PC-9 (cell line): ENCODE data around the gene GPATCH1. TPM values are rescaled to one million over a fixed set of nuclear protein-coding genes. Genes with fewer than 3 reads are reported as not detected.

ENCODE experiments used
- Bru-seq: library from RNA; stranded (reverse); fragments of 400-500 nt; gene quantifications from one replicate; lab custom pipeline; 2021; lab: Mats Ljungman, UMichigan
- BruChase-seq, 2 experiments: library from RNA; stranded (reverse); fragments of 400-500 nt; gene quantifications; one replicate each; lab custom pipeline; 2021; lab: Mats Ljungman, UMichigan
- BruUV-seq: library from RNA; stranded (reverse); fragments of 400-500 nt; replicated peaks from 2 replicates; lab custom pipeline; 2021; lab: Mats Ljungman, UMichigan
- CTCF ChIA-PET: fragments of 300-600 bp; sonication (Branson Sonifier 250); formaldehyde crosslinking; loops from one replicate; lab custom pipeline; 2022; ENCODE audit warnings: antibody characterized with exemption; lab: Charles Lee
- POLR2A ChIA-PET: fragments of 300-600 bp; sonication (Branson Sonifier 250); formaldehyde crosslinking; loops from one replicate; lab custom pipeline; 2022; ENCODE audit warnings: antibody characterized with exemption; ENCODE audit not compliant: unreplicated experiment; lab: Charles Lee
- DNase-seq, 2 experiments: peaks; one replicate each; pipeline versions ENCODE4 v3.0.0 to v3.0.0-alpha.2; 2015 to 2022; ENCODE audit warnings: mixed read lengths in 1 of 2
- H2AFZ ChIP-seq: fragments of 200-600 bp; sonication (generic); 2 replicates; pipeline ENCODE4 v1.8.1; 2017; ENCODE audit warnings: antibody characterized with exemption
- H3F3A ChIP-seq: fragments of 200-600 bp; sonication (generic); 2 replicates; pipeline ENCODE4 v1.8.1; 2017; ENCODE audit warnings: antibody characterized with exemption, mild to moderate bottlenecking, low read depth; ENCODE audit not compliant: insufficient read depth
- H3K27ac ChIP-seq: fragments of 200-600 bp; sonication (generic); 2 replicates; pipeline ENCODE4 v1.6.1; 2016; ENCODE audit warnings: mixed run types
- H3K27me3 ChIP-seq: fragments of 200-600 bp; sonication (generic); 2 replicates; pipeline ENCODE4 v1.6.1; 2016; ENCODE audit warnings: low read depth, mixed run types; ENCODE audit not compliant: insufficient read depth
- H3K36me3 ChIP-seq: fragments of 200-600 bp; sonication (generic); 2 replicates; pipeline ENCODE4 v1.6.1; 2016; ENCODE audit warnings: low read depth, mixed run types
- H3K4me1 ChIP-seq: fragments of 200-600 bp; sonication (generic); replicated peaks from 2 replicates; pipeline ENCODE4 v1.6.1; 2016; ENCODE audit warnings: mixed run types; ENCODE audit not compliant: insufficient read depth
- H3K4me2 ChIP-seq: fragments of 200-600 bp; sonication (generic); 2 replicates; pipeline ENCODE4 v1.6.1; 2017; ENCODE audit warnings: mixed run types
- H3K4me3 ChIP-seq: fragments of 200-600 bp; sonication (generic); 2 replicates; pipeline ENCODE4 v1.6.1; 2016; ENCODE audit warnings: mixed run types
- H3K79me2 ChIP-seq: fragments of 200-600 bp; sonication (generic); 2 replicates; pipeline ENCODE4 v1.6.1; 2017; ENCODE audit warnings: low read depth, mixed run types
- H3K9me2 ChIP-seq: fragments of 200-600 bp; sonication (generic); 2 replicates; pipeline ENCODE4 v1.8.1; 2017; ENCODE audit warnings: mild to moderate bottlenecking; ENCODE audit not compliant: insufficient read depth
- H3K9me3 ChIP-seq: fragments of 200-600 bp; sonication (generic); 2 replicates; pipeline ENCODE4 v1.8.1; 2016; ENCODE audit warnings: low read depth; ENCODE audit not compliant: insufficient read depth
- H4K20me1 ChIP-seq: fragments of 200-600 bp; sonication (generic); 2 replicates; pipeline ENCODE4 v1.8.1; 2017; ENCODE audit not compliant: insufficient read depth
- EZH2 ChIP-seq: fragments of 200-600 bp; sonication (generic); IDR thresholded peaks from 2 replicates; pipeline ENCODE4 v1.8.0; 2017; ENCODE audit warnings: antibody characterized with exemption, low read depth
- intact Hi-C: fragments of 100-400 bp; cut with micrococcal nuclease; formaldehyde crosslinking; loops from one replicate; pipeline ENCODE4 v1.10.0; 2022; ENCODE audit not compliant: unreplicated experiment
- long read RNA-seq: library from polyadenylated mRNA; stranded (forward); transcript quantifications from one replicate; pipeline ENCODE4 v2.0.0, GENCODE V29; 2022
- total RNA-seq: library from RNA; stranded (reverse); gene quantifications from 2 replicates; pipeline ENCODE4 v1.2.3, GENCODE V29; 2021
- TF ChIP-seq, protein P1 (sequence below): fragments of 200-600 bp; sonication (generic); conservative IDR thresholded peaks from 2 replicates; pipeline ENCODE4 v1.6.1; 2017; ENCODE audit warnings: mixed run types, antibody characterized with exemption, mild to moderate bottlenecking, moderate library complexity

The GPATCH1 gene
- total RNA-seq (11.0 and 12.4 TPM in 2 replicates), Bru-seq, nascent RNA (percentile 60 among the genes with signal in this experiment), BruChase-seq, experiment 1, labeled RNA remaining after a 2-hour chase (percentile 57 among the genes with signal in this experiment), BruChase-seq, experiment 2, labeled RNA remaining after a 6-hour chase (percentile 63 among the genes with signal in this experiment)
- long read RNA-seq, transcript GPATCH1-201 (20 exons, 3,492 nt), result major isoform, 17 of 20 reads
- long read RNA-seq, partial matches to known transcripts, result 1 of 20 reads
- long read RNA-seq, other reads (novel, unspliced or antisense), result 2 of 20 reads

GRCh38 chr19:33080761-33081681, at the start of gene GPATCH1:
GPATCH1 (plus strand) TSS chr19:33081181; CDS start chr19:33081194, 13 bp downstream.
- Histone ChIP-seq H3K9me2 (no peaks in the 10 kb centered on the region), H3K27ac (no peak within 1 kb of the TSS), H3K4me1 (peaks cover 30% of the 10 kb centered on the region), H3K36me3 (no peaks in the 10 kb centered on the region), H4K20me1 (no peaks in the 10 kb centered on the region), H3K4me3 (peak within 1 kb of the TSS; percentile 86), H3K4me2 (peak within 1 kb of the TSS; percentile 97), H3F3A (peaks cover 16% of the 10 kb centered on the region), H3K79me2 (peaks cover 19% of the 10 kb centered on the region), H2AFZ (peak within 1 kb of the TSS; percentile 98), H3K27me3 (no peaks in the 10 kb centered on the region), H3K9me3 (no peaks in the 10 kb centered on the region)
- BruUV-seq, result no TSS peak
- ChIA-PET CTCF (interaction anchor here (0.5 to 0.7 kb wide), 2 partner anchors 25 to 102 kb away, joined by 3 to 8 read pairs; no protein-coding TSS in a partner anchor), POLR2A (interaction anchor here (0.6 to 0.7 kb wide), 4 partner anchors 18 to 409 kb away, joined by 3 to 5 read pairs (median 4); no protein-coding TSS in a partner anchor)
- intact Hi-C loops, result loop anchor here (1.0 kb wide), 1 partner anchor 17 kb away; no protein-coding TSS in a partner anchor
- DNase-seq, result peak; percentile 69 to 86
- TF ChIP-seq EZH2, result no peak
- TF ChIP-seq, protein P1, sequence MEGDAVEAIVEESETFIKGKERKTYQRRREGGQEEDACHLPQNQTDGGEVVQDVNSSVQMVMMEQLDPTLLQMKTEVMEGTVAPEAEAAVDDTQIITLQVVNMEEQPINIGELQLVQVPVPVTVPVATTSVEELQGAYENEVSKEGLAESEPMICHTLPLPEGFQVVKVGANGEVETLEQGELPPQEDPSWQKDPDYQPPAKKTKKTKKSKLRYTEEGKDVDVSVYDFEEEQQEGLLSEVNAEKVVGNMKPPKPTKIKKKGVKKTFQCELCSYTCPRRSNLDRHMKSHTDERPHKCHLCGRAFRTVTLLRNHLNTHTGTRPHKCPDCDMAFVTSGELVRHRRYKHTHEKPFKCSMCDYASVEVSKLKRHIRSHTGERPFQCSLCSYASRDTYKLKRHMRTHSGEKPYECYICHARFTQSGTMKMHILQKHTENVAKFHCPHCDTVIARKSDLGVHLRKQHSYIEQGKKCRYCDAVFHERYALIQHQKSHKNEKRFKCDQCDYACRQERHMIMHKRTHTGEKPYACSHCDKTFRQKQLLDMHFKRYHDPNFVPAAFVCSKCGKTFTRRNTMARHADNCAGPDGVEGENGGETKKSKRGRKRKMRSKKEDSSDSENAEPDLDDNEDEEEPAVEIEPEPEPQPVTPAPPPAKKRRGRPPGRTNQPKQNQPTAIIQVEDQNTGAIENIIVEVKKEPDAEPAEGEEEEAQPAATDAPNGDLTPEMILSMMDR, result no peak

GRCh38 chr19:33032218-33032781, 48.7 kb upstream of the GPATCH1 start:
- H3K9me3 ChIP-seq, result peaks cover 3% of the 10 kb centered on the region; the same call in 1 of the 2 replicates
- POLR2A ChIA-PET, result interaction anchor here (0.6 kb wide), 1 partner anchor 23 kb away, joined by 5 read pairs; no protein-coding TSS in a partner anchor
- intact Hi-C loops, result no loop called here
- no peaks in the 10 kb centered on the region for H3K9me2 ChIP-seq
- no peak overlapping the region for H3K4me3 ChIP-seq
- no peaks in the 10 kb centered on the region; the same call in none of the 2 replicates for H4K20me1 ChIP-seq
- H3K36me3 ChIP-seq, result peaks cover 6% of the 10 kb centered on the region
- H3K4me2 ChIP-seq, result no peak overlapping the region
- CTCF ChIA-PET, result no interaction called here
- H3F3A ChIP-seq, result peaks cover 15% of the 10 kb centered on the region; the same call in 1 of the 2 replicates
- no peaks in the 10 kb centered on the region for H3K27me3 ChIP-seq
- no TSS peak for BruUV-seq
- peaks cover 5% of the 10 kb centered on the region; the same call in 1 of the 2 replicates for H3K4me1 ChIP-seq
- no peak overlapping the region for H2AFZ ChIP-seq
- 0 out of 2 replicates have a peak overlapping the region, but pooled peaks have one; percentile 4 for H3K27ac ChIP-seq
- DNase-seq, result no peak
- peaks cover 81% of the 10 kb centered on the region for H3K79me2 ChIP-seq
- no peak for TF ChIP-seq EZH2
- TF ChIP-seq, protein P1, result no peak

DNA sequence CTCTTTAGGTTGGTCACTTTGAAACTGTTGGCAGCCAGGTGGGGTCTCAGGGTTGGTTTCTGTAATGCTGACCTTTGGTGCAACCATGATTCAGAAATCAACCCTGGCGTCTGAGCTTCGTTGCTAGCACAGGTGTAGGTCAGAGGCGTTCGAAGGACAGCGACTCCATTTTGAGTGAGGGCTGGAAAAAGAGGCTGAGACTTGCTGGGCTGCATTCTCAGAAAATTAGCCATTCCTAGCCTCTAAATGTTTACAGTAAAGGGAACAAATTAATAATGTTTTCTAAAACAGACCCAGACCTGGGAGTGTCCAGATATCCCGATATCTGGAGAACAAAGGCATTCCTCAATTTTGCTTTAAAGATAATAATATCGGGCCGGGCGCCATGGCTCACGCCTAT, 45.5 kb upstream of the GPATCH1 start:
- H3K27ac ChIP-seq, result no peak overlapping the region
- CTCF ChIA-PET, result no interaction called here

More for the DNA sequence above, 45.5 kb upstream of the GPATCH1 start:
- Histone ChIP-seq H3K4me3 (no peak overlapping the region), H3K4me1 (peaks cover 25% of the 10 kb centered on the region), H3K27me3 (no peaks in the 10 kb centered on the region), H3K4me2 (no peak overlapping the region), H2AFZ (no peak overlapping the region), H3K36me3 (peaks cover 10% of the 10 kb centered on the region; the same call in 1 of the 2 replicates), H4K20me1 (no peaks in the 10 kb centered on the region; the same call in 1 of the 2 replicates), H3F3A (peaks cover 28% of the 10 kb centered on the region), H3K79me2 (peaks cover 83% of the 10 kb centered on the region), H3K9me2 (no peaks in the 10 kb centered on the region), H3K9me3 (peaks cover under 1% of the 10 kb centered on the region; the same call in 1 of the 2 replicates)
- TF ChIP-seq, protein P1, result no peak
- TF ChIP-seq EZH2, result no peak
- no TSS peak for BruUV-seq
- intact Hi-C loops, result no loop called here
- DNase-seq, result no peak
- POLR2A ChIA-PET, result no interaction called here
